Stimulated activated CD8-positive, alpha-beta memory T cell treated with anti-CD3 and anti-CD28 coated beads, Interleukin-15, amount 100 ng/mL, for 1 hour (primary cell): ENCODE results near the gene LRRC4B.

ENCODE experiments used
- DNase-seq: peaks from one replicate; pipeline ENCODE4 v3.0.0-alpha.2; 2020; ENCODE audit warnings: low read depth

LRRC4B gene

DNA sequence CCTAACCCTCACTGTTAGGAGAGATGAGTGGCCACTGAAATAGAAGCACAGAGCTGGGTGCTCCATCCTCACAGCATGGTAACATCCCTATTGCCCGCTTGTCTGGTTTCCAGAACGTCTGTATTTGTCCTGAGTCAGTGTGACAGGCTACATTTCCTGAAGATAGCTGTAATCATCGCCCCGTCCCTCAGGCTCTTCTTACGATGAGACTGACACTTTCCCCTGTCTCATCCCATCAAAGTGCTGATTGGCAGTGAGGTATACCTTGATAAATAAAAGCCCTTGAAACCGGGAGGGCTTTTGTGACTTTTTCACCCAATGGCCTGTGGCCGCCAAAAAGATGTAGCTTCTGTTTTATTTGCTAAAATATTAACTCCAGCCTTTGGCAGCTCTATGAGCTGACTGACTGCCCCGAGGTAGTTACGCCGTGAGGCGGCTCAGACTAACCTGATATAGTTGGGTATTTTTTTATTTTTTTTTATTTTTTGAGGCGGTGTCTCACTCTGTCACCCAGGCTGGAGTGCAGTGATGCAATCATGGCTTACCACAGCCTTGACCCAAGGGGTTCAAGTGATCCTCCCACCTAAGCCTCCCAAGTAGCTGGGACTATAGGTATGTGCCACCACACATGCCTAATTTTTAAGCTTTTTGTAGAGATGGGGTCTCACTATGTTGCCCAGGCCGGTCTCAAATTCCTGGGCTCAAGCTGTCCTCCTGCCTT is 5.7 kb upstream of the LRRC4B start:
- no peak for DNase-seq

- no peak for DNase-seq
Measured at GRCh38 chr19:50570997-50571396, 2.8 kb upstream of the LRRC4B start.

GRCh38 chr19:50569938-50570540 is 1.8 kb upstream of the LRRC4B start:
- no peak for DNase-seq

DNA sequence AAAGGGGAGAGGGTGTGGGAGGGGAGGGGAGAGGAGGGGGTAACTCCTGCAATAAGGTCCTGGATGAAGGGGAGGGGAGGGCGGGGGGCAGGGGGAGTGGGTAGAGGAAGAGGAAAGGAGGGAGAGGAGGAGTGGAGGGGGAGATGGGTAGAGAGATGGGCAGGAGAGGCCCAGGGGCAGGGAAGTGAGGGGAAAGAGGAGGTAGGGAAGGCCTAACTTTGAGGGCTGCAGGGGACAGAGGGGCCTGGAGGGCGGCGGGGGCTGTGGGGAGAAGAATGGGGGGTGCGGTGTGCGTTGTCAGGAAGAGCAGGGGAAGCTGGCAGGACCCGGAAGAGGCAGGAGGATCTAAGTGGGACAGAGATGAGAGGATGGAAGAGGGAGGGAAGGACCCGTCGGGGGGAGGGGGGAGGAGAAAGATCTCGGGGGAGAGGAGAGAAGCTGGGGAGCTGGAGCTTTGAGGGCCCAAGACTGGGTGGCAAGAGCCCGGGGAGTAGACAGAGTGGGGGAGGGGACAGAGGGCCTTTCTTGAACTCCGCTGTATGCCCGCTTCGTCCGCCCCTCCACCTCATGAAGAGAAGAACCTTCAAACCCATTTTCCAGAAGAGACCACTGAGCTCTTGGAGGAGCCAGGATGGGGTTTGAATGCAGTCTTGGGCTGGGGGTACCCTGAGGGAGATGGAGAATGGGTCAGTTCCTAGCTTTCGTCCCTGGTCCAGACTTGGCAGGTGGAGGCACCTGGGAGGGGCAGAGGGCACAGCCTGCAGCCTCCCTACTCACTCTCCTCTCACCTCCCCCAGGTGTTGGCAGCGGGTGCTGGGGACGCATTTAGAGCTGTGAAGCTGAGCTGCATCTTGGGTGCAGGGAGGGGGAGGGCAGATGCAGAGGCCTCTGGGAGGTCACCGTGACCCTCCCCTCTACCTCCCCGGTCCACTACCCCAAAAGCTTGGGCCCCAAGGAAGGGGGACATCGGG is 778 bp upstream of the LRRC4B start:
- DNase-seq: no peak

- DNase-seq: no peak
Measured at GRCh38 chr19:50567052-50567841, 988 bp downstream of the LRRC4B start.

- no peak for DNase-seq
Measured at GRCh38 chr19:50565984-50566903, 2.0 kb downstream of the LRRC4B start.

DNA sequence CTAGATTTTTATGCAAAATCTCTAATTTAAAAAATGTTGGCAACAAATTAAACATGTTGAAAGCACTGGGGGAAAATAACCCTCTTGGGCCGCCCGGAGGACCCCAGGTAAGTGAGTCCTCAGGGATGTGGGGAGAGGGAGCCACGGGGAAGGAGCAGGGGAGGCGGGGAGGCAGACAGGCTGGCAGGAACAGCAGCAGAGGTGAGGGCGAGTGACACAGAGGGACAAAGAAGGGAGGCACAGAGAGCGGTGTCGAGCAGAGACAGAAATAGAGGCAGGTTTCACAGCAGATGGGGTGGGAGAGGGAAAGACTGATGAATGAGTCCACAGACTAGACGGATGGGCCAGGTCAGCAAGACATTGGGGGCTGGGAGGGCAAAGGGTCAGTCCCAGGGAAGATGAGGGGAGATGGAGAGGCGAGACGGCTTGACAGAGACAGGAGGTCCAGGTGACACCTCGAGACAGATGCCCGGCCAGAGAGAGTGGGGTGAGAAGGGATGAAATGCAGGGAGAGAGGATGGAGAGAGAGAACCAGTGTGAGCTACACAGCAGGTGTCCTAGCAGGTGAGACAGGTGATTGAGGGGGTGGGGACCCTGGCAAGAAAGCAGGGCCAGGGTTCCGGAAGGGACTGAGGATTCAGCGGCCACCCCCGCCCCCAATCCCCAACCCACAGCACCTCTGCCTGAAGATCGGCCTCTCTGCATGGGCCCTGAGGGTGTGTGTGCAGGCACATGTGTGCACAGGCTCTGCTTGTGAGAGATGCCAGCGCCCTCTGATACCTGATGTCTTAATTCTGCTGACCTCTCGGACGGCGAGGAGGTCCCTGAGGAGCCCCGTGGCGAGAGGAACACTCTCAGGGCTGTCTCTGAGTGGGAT is 3.8 kb downstream of the LRRC4B start:
- no peak for DNase-seq

DNA sequence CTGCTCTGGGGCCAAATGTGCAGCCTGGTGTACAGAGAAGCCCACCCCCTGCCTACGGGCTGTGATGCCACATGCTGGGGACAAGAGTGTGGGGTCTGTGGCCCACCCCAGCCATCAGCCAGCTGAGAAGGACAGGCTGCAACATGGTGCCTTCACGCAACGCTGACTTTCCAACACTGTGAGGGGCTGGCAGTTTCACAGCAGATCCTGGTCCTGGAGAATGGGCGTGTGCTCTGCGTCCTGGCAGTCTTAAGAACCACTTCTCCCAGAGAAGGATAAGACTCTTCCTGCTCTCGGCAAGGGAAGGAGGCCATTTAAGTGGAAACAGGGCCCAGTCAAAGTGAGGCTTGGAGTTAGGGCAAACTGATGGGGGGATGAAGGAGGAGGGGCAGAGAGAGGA is 4.6 kb downstream of the LRRC4B start:
- DNase-seq: no peak

DNA sequence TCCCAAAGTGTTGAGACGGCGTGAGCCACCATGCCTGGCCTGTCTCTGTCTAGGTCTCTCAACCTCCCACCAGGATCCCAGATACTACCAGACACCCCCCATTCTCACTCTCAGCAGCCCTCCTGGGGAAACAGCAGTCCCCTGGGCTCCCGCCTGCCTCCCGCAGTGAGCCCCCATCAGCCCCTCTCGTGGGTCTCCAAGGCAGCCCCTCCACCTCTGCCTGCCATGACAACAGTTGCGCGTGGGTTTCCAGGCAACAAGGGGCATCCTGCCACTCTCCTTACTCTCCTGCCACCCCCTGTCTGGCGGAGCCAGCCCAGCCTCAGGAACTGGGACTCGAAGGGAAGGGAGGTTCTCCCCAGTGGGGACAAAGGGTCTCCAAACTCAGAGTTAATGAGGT is 5.2 kb downstream of the LRRC4B start:
- DNase-seq: no peak

DNA sequence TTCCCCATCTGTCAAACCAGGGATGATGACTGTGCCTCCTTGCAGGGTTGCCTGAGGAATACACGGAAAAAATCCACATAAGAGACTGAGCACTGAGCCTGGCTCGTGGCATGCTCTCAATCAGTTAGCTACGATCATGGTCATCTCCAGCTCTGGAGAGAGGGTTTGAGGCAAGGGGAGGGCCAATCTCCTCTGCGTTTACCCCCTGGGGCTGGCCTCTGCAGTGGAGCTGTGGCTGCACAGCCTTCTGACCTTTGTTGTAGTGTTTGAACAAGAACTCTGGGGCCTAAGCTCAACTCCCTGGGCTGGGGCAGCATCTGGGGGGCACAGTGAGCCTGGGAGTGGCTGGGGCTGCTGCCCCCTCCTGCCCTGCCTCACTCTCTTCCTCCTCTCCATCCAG is 5.9 kb downstream of the LRRC4B start:
- DNase-seq: no peak

DNA sequence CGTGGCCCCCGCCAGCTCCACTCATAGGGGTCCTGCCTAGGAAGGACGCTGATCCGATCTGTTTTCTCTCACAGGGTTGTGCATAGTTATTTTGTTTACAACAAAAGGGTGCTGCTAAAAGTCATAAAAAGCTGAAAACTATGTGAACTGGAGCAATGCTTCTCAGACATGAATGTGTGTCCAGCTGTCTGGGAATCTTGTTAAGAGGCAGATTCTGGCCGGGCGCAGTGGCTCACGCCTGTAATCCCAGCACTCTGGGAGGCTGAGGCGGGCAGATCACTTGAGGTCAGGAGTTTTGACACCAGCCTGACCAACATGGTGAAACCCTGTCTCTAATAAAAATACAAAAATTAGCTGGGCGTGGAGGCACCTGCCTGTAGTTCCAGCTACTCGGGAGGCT is 8.6 kb downstream of the LRRC4B start:
- DNase-seq: no peak

- DNase-seq: no peak
Measured at GRCh38 chr19:50558449-50558848, 9.8 kb downstream of the LRRC4B start.

DNA sequence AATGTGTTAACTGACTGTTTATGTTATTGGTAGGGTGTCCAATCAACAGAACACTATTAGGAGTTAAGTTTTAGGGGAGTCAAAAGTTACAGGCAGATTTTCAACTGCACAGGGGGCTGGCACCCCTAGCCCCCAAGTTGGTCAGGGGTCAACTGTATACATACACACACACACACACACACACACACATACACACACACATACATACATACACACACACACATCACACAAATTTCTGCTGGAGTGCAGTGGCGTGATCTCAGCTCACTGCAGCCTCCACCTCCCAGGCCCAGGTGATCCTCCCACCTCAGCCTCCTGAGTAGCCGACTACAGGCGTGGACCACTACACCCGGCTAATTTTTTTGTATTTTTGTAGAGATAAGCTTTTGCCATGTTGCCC is 10.2 kb downstream of the LRRC4B start:
- DNase-seq: no peak

DNA sequence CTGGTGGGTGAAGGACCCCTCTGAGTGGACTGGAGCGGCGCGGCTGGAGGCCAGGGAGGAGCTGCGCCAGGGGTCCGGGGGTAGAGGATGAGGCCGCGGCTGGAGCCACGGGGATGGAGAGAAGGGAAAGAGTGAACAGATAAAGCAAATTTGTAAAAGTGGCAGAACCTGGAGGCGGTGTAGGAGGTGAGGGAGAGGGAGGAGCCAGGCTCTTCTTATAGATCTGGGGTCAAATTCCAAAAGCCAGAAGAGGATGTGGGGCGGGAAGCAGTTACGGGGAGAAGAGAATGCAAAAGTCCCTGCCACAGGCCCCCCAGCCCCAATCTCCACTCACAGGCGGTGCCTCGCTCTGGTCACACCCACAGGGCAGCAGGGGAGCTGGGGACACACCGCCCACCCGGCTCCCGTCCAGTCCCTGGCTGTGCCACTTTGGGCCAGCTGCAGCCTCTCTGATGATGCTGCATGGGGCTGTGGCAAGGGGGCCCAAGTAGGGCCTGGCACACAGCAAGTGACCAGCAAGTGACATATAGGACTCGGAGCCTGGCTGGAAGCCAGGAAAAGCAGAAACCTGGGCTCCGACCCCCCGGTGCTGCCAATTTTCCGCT is 11.1 kb downstream of the LRRC4B start:
- DNase-seq: no peak

GRCh38 chr19:50556282-50557008 is 11.8 kb downstream of the LRRC4B start:
- DNase-seq: peak; percentile 55

- no peak for DNase-seq
Measured at GRCh38 chr19:50555450-50556281, 12.6 kb downstream of the LRRC4B start.

GRCh38 chr19:50555033-50555432 is 13.2 kb downstream of the LRRC4B start:
- DNase-seq: no peak

GRCh38 chr19:50554212-50554611 is 14.0 kb downstream of the LRRC4B start:
- DNase-seq: no peak
